Stimulated activated CD4-positive, alpha-beta T cell treated with anti-CD3 and anti-CD28 coated beads, Interleukin-2, amount 100 ng/mL, for 4 hours (primary cell): ENCODE results near the gene KCNN1.
"Not testable (repeated sequence)": the region's sequence is repeated elsewhere in the genome, so short reads cannot be mapped to it uniquely, and the experiment has no call there.

Experiments
- DNase-seq: peaks from one replicate; pipeline ENCODE4 v3.0.0-alpha.2; 2020; ENCODE audit warnings: low read depth

Gene KCNN1

DNA sequence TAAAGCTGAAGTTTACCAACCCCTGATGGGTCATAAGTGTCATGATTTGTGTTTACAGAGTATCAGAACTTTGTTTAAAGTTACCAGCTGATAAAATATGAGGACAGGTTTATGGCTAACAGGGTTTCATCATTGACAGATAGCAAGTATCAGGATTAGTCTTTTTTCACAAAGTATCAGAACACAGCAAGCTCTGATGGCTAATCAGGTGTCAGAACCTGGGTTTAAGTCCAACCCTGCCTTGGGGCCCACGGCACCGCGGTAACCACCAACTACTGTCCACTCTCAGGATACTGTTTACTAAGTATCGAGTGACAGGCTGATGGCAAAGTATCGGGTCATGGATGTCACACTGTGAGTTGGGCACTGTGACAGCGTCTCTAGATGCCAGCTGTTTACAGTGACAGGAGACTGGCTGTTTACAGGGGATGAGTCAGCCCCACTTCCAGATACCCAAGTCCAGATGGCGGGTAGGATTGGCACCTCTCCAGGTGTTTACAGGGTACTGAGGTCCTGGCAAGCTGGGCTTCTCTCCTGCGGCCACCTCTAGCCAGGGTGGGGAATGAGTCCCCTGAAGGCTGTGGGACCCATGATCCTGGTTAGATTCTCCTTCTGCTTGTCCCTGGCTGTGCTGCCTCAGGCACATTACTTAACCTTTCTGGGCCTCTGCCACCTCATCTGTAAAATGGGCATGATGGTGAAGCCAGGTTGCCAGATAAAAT lies 62.9 kb downstream of the KCNN1 start:
- no peak for DNase-seq

DNA sequence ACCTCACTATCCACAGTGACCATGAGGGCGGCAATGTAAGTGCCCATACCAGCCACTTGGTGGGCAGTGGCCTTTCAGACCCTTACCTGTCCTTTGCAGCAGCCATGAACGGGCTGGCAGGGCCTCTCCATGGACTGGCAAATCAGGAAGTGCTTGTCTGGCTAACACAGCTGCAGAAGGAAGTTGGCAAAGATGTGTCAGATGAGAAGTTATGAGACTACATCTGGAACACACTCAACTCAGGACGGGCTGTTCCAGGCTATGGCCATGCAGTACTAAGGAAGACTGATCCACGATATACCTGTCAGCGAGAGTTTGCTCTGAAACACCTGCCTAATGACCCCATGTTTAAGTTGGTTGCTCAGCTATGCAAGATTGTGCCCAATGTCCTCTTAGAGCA lies 64.5 kb downstream of the KCNN1 start:
- not testable (repeated sequence) for DNase-seq

DNA sequence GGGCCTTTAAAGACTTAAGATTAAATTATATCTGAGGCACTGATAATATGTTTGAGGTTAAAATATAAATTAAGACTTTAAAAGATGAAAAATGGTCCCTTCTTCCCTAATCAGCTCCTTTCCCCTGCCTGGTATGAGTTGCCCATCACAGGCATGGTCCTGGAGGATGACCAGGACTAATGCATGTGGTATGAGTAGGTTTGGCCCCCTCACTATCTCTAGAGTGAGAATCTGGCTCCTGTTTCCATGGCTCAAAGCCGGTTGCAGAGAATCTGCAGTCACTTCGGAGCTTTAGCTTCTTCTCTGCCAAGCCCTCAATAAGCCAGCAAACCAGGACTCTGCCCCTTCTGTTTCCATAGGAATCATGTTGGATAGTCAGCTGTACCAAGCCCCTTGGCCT lies 65.2 kb downstream of the KCNN1 start:
- DNase-seq, result not testable (repeated sequence)

DNA sequence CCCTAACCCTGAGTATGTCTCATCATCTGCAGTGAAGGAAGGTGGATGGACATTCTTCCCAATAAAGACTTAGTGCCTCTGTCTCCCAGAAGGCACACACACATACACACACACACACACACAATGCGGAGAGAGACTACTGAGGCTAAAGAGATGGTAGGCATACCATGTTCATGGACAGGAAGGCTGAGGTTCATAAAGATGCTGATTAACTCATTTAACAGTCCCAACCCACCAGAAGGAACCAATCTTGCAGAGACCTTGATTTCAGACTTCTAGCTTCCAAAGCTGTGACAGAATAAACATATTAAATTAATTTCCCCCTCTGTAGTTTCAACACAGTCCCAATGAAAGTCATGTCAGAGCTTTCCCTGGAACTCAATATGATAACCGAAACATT lies 74.1 kb downstream of the KCNN1 start:
- DNase-seq, result no peak

DNA sequence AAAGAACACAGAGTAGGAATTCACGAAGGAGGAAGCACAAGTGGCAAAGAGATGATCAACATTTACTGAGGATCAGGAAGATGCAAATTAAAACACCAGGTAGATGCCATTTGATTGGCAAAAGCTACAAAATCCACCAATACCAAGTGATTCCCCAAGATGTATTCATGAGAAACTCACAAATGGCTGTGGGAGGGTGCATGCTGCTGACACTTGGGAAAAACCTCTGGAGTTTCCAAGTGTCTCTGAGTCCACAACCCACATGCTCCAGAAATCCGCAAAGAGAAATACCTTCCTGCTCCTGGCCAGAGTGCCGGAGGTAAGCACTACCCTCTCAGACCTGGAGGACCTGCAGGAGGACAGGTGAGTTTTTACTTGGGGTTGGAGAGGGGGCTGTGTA lies 76.8 kb downstream of the KCNN1 start:
- DNase-seq, result no peak

DNA sequence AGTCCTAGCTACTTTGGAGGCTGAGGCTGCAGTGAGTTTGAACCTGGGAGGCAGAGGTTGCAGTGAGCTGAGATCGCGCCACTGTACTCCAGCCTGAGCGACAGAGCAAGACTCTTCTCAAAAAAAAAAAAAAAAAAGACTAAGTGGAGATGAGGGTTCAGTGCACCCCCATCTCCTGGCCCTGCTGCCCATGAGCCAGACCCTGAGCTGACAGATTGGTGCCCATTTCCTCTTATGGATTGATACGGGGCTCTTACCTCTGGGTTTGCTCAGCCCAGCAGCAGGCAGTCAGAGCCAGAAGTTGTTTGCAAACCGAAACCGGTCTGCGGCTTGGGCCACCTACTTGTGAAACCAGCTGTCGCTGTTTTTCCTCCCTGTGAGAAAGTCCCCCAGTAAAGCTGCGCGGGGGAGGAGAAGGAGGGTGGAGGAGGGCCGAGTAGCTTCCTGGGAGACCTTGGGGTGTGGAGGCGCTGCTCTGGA lies 78.0 kb downstream of the KCNN1 start:
- DNase-seq, result peak; percentile 86

DNA sequence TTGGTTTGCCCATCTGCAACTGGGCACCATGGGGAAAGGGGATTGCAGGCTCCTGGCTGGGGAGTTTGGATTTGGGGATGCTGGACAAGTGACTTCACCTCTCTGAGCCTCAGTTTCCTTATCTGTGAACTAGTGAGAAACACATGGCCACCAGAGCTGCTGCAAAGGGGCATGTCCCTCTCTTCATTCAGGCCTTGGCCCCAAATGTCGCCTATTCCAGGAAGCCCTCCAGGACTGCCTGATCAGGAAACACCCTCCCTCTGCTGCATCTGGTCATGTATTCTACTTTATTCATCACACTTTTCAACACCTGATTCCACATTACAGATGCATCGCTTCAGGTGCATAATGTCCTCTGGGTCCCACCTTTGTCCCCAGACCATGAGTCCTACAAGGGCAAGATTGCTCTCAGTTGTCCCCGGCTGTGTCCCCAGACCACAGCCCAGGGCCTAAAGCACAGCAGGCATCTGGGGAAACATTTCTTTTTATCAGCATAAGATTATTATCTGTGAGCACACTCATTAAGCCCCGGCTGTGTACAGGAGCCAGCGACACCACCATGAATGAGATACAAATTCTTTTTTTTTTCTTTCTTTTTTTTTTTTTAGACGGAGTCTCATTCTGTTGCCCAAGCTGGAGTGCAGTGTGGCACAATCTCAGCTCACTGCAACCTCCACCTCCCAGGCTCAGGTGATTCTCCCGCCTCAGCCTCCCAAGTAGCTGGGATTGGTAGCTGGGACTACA lies 78.6 kb downstream of the KCNN1 start:
- DNase-seq, result no peak

DNA sequence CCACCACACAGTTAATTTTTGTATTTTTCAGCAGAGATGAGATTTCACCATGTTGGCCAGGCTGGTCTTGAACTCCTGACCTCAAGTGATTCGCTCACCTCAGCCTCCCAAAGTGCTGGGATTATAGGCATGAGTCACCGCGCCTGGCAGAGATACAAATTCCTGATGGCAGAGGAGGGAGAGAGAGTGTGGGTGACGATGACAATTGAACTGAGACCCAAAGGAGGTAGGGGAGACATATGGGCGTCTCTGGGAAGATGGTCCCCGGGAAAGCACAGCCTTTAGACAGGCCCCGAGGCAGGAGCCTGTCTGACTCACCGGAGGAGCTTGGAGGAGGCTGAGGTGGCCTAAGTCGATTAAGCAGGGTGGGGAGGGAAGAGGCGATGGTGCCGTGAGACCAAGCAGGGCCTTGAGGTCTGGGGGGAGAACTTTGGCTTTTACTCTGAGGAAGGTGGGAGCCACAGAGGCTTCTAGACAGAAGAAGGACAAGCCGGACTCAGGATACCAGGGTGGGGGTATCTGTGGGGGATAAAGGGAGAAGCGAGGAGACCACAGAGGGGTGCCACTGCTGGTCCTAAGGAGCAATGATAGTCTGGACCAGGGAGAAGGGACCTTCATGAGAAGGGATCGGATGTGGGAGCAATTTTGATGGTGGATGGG lies 79.3 kb downstream of the KCNN1 start:
- no peak for DNase-seq

DNA sequence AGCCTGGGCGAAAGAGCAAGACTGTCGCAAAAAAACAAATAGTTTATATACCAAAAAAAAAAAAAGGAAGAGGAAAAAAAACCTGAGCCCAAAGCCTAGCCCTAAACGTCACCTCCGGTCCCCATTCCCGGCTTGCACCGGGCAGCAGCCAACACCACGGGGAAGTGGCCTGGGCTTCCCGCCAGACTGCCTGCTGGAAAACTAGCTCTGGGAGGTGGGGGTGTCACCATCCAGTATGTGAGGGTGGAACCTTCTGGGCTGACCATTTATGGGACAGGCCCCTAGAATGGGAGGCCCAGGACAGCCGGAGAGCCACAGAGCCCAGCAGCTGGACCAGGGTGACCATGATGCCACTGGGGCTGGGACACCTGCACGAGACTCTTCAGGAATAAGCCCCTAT lies 82.5 kb downstream of the KCNN1 start:
- no peak for DNase-seq
